CD4-positive, alpha-beta T cell treated with Interleukin-17A for 4 hours (primary cell): ENCODE measurements around the gene GSG1.
"Not testable (repeated sequence)": the region's sequence is repeated elsewhere in the genome, so short reads cannot be mapped to it uniquely, and the experiment has no call there.

Experiments
- DNase-seq: peaks from one replicate; pipeline ENCODE4 v3.0.0-alpha.2; 2020; ENCODE audit warnings: mixed read lengths

The GSG1 gene

GRCh38 chr12:13049816-13050215 is 53.7 kb downstream of the GSG1 start:
- no peak for DNase-seq

- DNase-seq = no peak
Measured at GRCh38 chr12:13046964-13047363, 56.5 kb downstream of the GSG1 start.

GRCh38 chr12:13045816-13046215 is 57.7 kb downstream of the GSG1 start:
- no peak for DNase-seq

GRCh38 chr12:13044906-13045299 is 58.6 kb downstream of the GSG1 start:
- no peak for DNase-seq

GRCh38 chr12:13044002-13044905 is 59.2 kb downstream of the GSG1 start, which contains the start of gene FAM234B:
Gene FAM234B, plus strand, starts transcription at chr12:13044381. Its CDS starts 23 bp downstream, at chr12:13044404.
- DNase-seq = peak; percentile 83

GRCh38 chr12:13042666-13043230 is 60.7 kb downstream of the GSG1 start:
- DNase-seq = no peak

GRCh38 chr12:13041224-13041623 is 62.2 kb downstream of the GSG1 start:
- DNase-seq = no peak

- DNase-seq = no peak
Measured at GRCh38 chr12:13039328-13039956, 64.0 kb downstream of the GSG1 start.

- no peak for DNase-seq
Measured at GRCh38 chr12:13038491-13039161, 64.8 kb downstream of the GSG1 start.

GRCh38 chr12:13036881-13037280 is 66.6 kb downstream of the GSG1 start:
- no peak for DNase-seq

- not testable (repeated sequence) for DNase-seq
Measured at GRCh38 chr12:13035335-13035734, 68.1 kb downstream of the GSG1 start.
